ENCODE data around the gene ANKRD33B.
"Not testable (repeated sequence)": the region's sequence is repeated elsewhere in the genome, so short reads cannot be mapped to it uniquely, and the experiment has no call there.

Gene ANKRD33B

DNA sequence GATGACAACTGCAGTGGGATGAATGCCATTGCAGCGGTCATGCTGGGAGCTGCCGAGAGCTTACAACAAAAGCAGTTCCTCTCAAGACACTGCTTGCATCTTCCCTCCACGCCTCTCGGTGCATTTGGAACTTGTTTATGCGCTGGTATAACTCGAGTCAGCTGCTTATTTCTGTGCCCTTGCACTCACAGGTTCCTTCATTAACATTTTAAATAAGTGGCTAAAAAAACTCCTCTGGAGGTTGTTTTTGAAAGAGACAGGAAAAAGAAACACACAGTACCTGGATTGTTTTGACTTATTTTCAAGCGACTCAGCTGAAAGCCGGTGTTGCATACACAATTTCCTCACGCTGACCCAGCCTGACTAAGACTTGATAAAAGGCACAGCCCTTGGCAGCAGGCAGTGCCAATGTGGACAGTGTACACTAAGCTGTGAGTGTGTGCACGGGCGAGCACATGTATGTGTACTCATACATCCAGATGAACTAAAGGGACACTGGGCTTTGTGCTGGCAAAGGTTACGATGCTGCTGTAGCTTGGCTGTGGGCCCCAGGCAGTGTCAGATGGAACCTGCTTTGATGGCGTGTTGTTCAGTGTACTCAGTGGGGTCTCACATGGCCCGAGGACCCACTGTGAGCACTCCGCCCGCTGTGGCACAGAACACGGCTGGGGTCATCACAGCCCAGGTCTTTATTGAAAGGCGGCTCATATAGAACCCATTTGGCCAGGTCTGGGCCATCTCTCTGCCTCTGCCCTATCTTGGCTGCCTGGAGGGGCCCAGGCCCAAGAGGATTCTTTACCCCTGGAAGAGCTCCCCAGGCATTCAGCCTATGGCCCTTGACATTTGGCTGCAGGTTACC is 92.3 kb downstream of the ANKRD33B start:
- no peak for DNase-seq (ENCODE audit: low read depth, low spot score)

GRCh38 chr5:10658265-10658664 is 94.4 kb downstream of the ANKRD33B start:
- DNase-seq (ENCODE audit: low read depth, low spot score), result no peak

GRCh38 chr5:10660135-10660534 is 96.3 kb downstream of the ANKRD33B start:
- DNase-seq (ENCODE audit: low read depth, low spot score), result no peak

- no peak for DNase-seq (ENCODE audit: low read depth, low spot score)
These were observed 97.0 kb downstream of the ANKRD33B start for GRCh38 chr5:10660720-10661387.

DNA sequence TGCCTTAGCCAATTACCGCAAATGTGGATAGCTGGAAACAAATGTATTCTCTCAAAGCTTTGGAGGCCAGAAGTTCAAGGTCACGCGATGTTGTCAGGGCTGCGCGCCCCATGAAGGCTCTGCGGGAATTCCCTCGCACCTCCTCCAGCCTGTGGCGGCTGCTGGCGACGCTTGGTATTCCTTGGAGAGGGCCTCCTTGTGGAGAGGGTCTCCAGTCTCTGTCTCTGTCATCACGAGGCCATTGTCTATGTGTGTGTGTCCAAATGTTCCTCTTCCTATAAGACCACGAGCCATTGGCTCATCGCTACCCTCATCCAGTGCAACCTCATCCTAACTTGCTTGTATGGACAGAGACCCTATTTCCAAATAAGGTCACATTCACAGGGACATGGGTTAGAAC is 97.5 kb downstream of the ANKRD33B start:
- no peak for DNase-seq (ENCODE audit: low read depth, low spot score)

- DNase-seq (ENCODE audit: low read depth, low spot score), result no peak
These were observed 98.2 kb downstream of the ANKRD33B start for GRCh38 chr5:10662083-10662482.

DNA sequence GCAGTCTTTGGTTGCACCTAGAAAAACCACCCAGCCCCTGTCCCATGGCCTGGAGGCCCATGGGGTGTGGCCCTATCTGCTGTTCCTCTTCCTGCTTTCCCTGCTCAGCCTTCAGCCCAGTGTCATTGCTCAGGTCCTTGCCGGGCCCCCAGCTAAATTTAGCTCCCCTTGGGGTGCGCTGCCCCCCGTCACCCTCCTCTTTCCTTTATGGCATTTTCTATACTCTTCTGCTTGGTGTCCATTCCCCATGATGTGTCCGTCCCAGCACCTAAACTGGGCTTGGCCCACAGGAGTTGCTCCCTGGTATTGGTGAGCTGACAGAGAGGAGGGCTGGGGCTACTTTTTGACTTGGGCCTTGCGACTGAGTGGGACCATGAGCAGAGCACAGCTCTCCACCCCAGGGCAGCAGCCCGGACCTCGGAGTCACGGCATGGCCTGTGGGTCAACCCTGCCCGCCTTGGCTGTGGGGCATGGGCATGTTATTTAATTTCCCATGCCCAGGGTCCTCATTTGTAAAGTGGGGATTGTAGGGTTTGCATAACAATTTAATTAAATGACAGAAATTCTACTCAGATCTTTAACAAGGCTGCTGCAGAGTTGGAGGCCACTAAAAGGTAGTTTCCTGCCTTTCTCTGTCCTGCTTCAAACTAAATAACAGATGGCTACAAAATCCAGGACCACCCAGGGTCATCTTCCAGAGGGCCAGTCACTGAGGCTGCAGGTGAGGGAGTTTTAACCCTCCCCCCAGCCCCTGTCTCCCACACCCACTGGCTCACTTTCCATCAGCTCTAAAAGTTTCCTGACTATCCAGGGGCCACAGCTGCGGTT is 99.0 kb downstream of the ANKRD33B start:
- DNase-seq (ENCODE audit: low read depth, low spot score), result no peak

GRCh38 chr5:10663489-10664179 is 99.8 kb downstream of the ANKRD33B start:
- no peak for DNase-seq (ENCODE audit: low read depth, low spot score)

- not testable (repeated sequence) for DNase-seq (ENCODE audit: low read depth, low spot score)
These were observed 100.4 kb downstream of the ANKRD33B start for GRCh38 chr5:10664180-10664769.

DNA sequence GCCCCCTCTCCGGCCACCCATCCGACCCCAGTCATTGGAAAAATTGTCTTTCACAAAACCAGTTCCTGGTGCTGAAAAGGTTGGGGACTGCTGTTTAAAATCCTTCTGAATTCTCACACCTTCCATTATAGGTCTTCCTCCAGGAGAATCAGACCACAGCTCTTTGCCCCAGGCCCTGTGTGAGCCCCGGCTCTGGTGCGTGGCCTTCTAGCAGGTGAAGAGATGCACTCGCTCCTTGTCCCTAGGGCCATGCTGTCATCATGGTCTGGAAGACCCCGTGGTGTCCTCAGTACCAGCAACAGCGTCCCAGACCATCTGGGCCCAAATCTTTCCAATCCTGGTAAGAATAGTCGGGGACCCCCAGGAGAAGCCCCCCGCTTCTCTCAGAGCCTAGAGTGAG is 101.9 kb downstream of the ANKRD33B start:
- DNase-seq (ENCODE audit: low read depth, low spot score), result no peak

DNA sequence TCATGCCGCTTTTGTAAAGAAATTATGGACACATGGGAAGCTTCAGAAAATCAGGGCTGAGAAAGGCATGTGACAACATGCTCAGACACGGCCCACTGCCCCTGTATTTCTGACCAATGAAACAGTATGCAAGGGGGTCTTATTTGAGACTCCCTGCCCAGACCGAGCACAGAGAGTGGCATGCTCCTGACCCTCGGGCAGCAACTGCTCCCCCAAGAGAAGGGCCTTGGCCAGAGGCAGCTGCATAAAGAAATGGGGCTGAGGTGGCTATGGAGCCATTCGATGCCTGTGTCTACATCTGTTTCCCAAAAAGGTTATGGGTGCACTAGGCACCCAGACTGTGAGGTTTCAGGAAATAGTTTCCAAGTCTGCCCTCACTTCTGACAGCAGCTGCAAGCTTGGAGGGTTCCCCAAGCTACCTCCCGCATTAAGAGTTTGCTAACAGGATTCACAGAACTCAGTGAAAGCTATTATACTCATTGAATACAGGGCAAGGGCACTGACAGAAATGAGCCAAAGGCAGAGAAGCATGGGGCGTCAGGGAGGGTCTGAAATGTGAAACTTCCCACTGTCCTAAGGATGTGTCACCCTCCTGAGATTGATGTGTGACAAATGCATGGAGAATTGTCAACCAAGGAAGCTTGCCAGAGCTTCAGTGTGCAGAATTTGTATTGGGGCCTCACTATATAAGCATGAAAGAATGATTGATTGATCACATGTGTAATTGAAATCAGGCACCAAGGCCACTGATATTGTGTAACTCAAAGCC is 102.8 kb downstream of the ANKRD33B start:
- DNase-seq (ENCODE audit: low read depth, low spot score), result no peak

DNA sequence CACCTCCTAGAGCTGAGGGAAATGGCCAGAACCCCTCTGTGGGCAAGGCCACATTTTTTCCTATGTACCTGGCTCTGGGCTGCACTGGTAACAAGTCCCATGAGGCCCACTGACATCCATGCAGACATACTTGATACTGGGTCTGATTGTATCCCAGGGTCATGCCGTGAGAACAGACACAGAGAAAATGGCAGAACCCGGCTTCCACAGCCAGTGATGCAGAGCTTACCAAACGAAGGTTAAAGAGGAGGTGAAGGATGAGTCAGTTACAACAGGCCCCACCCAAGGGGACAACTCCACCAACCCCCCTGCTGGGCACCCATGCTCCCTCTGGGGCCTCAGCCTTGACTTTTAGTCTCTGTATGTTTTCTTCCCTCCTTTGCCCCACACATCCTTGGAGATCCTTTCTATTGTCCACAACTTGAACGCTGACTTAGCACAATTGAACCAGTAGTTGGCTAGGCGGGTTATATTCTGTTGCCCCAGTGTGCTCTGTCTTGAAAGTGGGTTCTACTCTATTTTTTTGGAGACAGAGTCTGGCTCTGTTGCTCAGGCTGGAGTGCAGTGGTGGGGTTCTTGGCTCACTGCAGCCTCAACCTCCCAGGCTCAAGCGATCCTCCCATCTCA is 103.7 kb downstream of the ANKRD33B start:
- DNase-seq (ENCODE audit: low read depth, low spot score), result no peak

GRCh38 chr5:10668697-10669096 is 104.8 kb downstream of the ANKRD33B start:
- no peak for DNase-seq (ENCODE audit: low read depth, low spot score)

DNA sequence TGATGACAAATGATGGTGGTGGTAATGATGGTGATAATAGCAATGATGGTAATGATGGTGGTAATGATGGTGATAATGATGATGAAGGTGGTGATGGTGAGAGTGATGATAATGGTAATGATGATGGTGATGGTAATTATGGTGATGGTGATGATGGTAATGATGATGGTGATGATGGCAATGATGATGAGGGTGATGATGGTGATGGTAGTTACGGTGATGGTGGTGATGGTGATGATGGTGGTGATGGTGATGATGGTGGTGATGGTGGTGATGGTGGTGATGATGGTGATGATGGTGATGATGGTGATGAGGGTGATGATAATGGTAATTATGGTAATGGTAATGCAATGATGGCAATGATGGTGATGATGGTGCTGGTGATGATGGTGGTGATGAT is 106.1 kb downstream of the ANKRD33B start:
- no peak for DNase-seq (ENCODE audit: low read depth, low spot score)

GRCh38 chr5:10671041-10672008 is 107.5 kb downstream of the ANKRD33B start:
- DNase-seq (ENCODE audit: low read depth, low spot score), result no peak

DNA sequence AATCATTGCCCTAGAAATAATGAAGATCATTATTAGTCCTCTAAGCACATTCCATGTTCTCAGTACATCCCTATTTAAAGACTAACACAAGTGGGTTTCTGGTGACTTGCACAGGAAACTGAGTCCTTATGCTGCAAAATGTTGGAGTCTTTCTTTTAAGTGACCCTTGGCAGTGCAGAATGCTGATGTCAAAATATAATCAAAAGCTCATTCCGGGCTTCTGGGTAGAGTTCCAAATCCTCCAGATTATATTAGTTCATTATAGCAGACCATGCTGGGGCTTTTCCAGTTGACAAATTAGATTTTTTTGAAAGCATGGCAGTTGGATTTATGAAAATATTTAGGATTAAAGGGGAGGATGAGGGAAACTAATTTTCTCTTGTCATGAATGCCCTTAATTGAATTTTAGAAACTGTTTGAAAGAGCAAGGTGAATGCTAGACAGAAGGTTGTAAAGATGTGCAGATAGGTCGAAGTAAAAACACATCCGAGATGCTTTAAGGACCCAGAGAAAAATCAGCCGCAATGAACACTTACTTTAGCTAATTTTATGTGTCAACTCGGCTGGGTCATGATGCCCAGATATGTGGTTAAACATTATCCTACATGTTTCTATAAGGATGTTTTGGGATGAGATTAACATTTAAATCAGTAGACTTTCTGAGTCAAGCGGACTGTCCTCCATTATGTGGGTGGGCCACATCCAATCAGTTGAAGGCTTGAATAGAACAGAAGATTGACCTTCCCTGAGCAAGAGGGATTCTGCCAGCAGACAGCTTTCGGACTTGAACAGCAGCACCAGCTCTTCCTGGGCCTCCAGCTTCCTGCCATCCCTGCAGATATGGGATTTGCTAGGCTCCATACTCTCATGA is 108.5 kb downstream of the ANKRD33B start:
- DNase-seq (ENCODE audit: low read depth, low spot score), result no peak

DNA sequence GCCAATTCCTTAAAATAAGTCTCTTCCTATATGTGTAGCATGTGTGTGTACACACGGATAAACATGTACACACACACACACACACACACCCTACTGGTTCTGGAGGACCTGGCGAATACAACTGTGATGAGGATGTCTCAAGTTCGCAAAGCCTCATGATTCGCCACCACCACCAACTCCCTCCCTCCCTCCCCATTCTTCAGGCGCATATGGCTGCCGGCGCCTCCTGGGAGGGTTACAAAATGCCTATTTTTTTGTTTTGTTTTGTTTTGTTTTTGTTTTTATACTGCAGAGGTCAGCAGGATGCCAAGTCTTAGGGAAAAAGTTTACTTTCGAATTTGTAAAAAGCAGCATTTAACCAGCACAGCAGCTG is 109.1 kb downstream of the ANKRD33B start:
- DNase-seq (ENCODE audit: low read depth, low spot score), result no peak

GRCh38 chr5:10673407-10673806 is 109.5 kb downstream of the ANKRD33B start:
- no peak for DNase-seq (ENCODE audit: low read depth, low spot score)

Data from smooth muscle cell of the brain vasculature (primary cell).